ENCODE data around the gene ZEB2.

ZEB2 gene

DNA sequence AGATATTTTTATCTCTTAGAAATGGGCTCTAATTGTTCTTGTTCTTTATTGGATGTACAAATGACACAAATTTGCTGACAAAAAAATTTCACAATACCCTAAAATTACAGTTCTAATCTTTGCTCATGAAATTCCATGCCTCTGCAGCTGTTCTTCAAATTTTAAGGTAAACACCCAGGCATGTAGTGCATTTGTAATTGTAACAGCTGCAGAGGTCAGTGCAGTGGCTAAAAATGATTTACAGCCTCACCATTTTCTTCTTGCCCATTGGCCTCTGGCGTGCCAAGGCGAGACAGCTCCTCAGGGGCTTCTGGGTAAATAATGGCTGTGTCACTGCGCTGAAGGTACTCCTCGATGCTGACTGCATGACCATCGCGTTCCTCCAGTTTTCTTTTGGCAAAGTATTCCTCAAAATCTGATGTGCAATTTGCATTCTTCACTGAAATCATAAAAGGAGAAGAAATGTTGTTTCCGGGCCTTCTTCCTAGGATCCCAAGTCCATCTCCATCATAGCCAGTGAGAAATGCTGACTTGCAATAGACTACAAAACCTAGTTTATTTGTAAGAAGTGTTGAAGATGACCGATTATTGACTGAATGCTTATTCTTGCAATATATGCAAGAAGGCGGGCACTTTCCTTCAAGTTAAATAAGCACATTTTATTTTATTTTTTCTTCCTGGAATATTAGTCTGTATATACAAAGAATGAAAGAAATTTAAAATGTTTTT is 115.2 kb downstream of the ZEB2 start:
- TF ChIP-seq, protein P1, sequence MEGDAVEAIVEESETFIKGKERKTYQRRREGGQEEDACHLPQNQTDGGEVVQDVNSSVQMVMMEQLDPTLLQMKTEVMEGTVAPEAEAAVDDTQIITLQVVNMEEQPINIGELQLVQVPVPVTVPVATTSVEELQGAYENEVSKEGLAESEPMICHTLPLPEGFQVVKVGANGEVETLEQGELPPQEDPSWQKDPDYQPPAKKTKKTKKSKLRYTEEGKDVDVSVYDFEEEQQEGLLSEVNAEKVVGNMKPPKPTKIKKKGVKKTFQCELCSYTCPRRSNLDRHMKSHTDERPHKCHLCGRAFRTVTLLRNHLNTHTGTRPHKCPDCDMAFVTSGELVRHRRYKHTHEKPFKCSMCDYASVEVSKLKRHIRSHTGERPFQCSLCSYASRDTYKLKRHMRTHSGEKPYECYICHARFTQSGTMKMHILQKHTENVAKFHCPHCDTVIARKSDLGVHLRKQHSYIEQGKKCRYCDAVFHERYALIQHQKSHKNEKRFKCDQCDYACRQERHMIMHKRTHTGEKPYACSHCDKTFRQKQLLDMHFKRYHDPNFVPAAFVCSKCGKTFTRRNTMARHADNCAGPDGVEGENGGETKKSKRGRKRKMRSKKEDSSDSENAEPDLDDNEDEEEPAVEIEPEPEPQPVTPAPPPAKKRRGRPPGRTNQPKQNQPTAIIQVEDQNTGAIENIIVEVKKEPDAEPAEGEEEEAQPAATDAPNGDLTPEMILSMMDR (conservative IDR thresholded peaks at IDR 0.05; ENCODE audit: low read length): no peak
- TF ChIP-seq EZH2phosphoT487 (IDR thresholded peaks at IDR 0.05; ENCODE audit: borderline replicate concordance): no peak
- Histone ChIP-seq H3K9me2 (replicated peaks; ENCODE audit: low read depth, low read length) (no peaks in the 10 kb centered on the region; the same call in 1 of the 2 replicates), H3K4me2 (ENCODE audit: low read depth, low read length, poor library complexity, severe bottlenecking) (peak overlapping the region; percentile 20), H3K36me3 (ENCODE audit: insufficient read depth, low read length) (peaks cover 27% of the 10 kb centered on the region), H3K27me3 (ENCODE audit: insufficient read depth, low read length, poor library complexity, severe bottlenecking) (no peaks in the 10 kb centered on the region), H2AFZ (ENCODE audit: low read length) (no peak overlapping the region), H4K20me1 (ENCODE audit: insufficient read depth, low read length, poor library complexity, severe bottlenecking) (no peaks in the 10 kb centered on the region), H3K4me1 (ENCODE audit: insufficient read depth, low read length, poor library complexity, severe bottlenecking) (peaks cover 14% of the 10 kb centered on the region), H3K9me3 (ENCODE audit: insufficient read depth, low read depth, low read length) (no peaks in the 10 kb centered on the region), H3K4me3 (ENCODE audit: low read length, poor library complexity, severe bottlenecking) (no peak overlapping the region), H3F3A (ENCODE audit: low read depth) (no peaks in the 10 kb centered on the region), H3K9ac (ENCODE audit: low read depth, low read length, poor library complexity, severe bottlenecking) (no peak overlapping the region), H3K79me2 (ENCODE audit: insufficient read depth, low read length) (no peaks in the 10 kb centered on the region)

GRCh38 chr2:144403933-144404332 is 116.0 kb downstream of the ZEB2 start:
- TF ChIP-seq, protein P1 (conservative IDR thresholded peaks at IDR 0.05; ENCODE audit: low read length): no peak
- TF ChIP-seq EZH2phosphoT487 (IDR thresholded peaks at IDR 0.05; ENCODE audit: borderline replicate concordance): no peak
- Histone ChIP-seq H3K4me3 (ENCODE audit: low read length, poor library complexity, severe bottlenecking) (no peak overlapping the region), H3K9ac (ENCODE audit: low read depth, low read length, poor library complexity, severe bottlenecking) (no peak overlapping the region), H3K4me2 (ENCODE audit: low read depth, low read length, poor library complexity, severe bottlenecking) (no peak overlapping the region), H4K20me1 (ENCODE audit: insufficient read depth, low read length, poor library complexity, severe bottlenecking) (no peaks in the 10 kb centered on the region), H3K27me3 (ENCODE audit: insufficient read depth, low read length, poor library complexity, severe bottlenecking) (no peaks in the 10 kb centered on the region), H3K9me2 (replicated peaks; ENCODE audit: low read depth, low read length) (no peaks in the 10 kb centered on the region; the same call in 1 of the 2 replicates), H3K4me1 (ENCODE audit: insufficient read depth, low read length, poor library complexity, severe bottlenecking) (peaks cover 14% of the 10 kb centered on the region), H3K9me3 (ENCODE audit: insufficient read depth, low read depth, low read length) (no peaks in the 10 kb centered on the region), H3K79me2 (ENCODE audit: insufficient read depth, low read length) (no peaks in the 10 kb centered on the region), H3F3A (ENCODE audit: low read depth) (no peaks in the 10 kb centered on the region), H2AFZ (ENCODE audit: low read length) (no peak overlapping the region), H3K36me3 (ENCODE audit: insufficient read depth, low read length) (peaks cover 35% of the 10 kb centered on the region)

DNA sequence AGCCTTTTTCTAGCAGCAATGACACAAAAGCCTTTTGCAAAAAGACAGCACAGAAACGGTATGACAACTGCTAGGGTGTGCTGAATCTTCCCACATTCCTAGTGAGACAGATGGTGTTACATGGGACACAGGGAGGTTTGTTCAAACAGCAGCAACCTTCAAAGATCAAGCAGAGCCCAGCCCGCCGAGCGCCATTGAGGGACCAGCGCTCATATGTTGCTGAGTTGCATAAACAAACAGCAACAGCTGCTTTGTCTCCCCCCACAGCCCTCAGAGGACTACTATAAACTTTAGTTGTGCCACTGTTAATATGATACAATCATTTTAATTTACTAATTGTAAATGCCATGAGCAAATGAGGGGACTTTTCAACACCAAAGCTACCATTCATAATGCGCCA is 117.7 kb downstream of the ZEB2 start:
- no peak overlapping the region for H3K9ac ChIP-seq (ENCODE audit: low read depth, low read length, poor library complexity, severe bottlenecking)
- no peak for TF ChIP-seq EZH2phosphoT487 (IDR thresholded peaks at IDR 0.05; ENCODE audit: borderline replicate concordance)
- TF ChIP-seq, protein P1 (conservative IDR thresholded peaks at IDR 0.05; ENCODE audit: low read length): no peak
- H3K4me2 ChIP-seq (ENCODE audit: low read depth, low read length, poor library complexity, severe bottlenecking): no peak overlapping the region
- H3F3A ChIP-seq (ENCODE audit: low read depth): no peaks in the 10 kb centered on the region
- no peaks in the 10 kb centered on the region for H4K20me1 ChIP-seq (ENCODE audit: insufficient read depth, low read length, poor library complexity, severe bottlenecking)
- no peaks in the 10 kb centered on the region for H3K79me2 ChIP-seq (ENCODE audit: insufficient read depth, low read length)
- H3K27me3 ChIP-seq (ENCODE audit: insufficient read depth, low read length, poor library complexity, severe bottlenecking): no peaks in the 10 kb centered on the region
- H3K9me3 ChIP-seq (ENCODE audit: insufficient read depth, low read depth, low read length): no peaks in the 10 kb centered on the region
- H3K36me3 ChIP-seq (ENCODE audit: insufficient read depth, low read length): peaks cover 45% of the 10 kb centered on the region
- peaks cover 14% of the 10 kb centered on the region for H3K4me1 ChIP-seq (ENCODE audit: insufficient read depth, low read length, poor library complexity, severe bottlenecking)
- no peak overlapping the region for H2AFZ ChIP-seq (ENCODE audit: low read length)
- no peak overlapping the region for H3K4me3 ChIP-seq (ENCODE audit: low read length, poor library complexity, severe bottlenecking)
- no peaks in the 10 kb centered on the region for H3K9me2 ChIP-seq (replicated peaks; ENCODE audit: low read depth, low read length)

Data from Loucy (cell line).